Bronchial epithelial cell (primary cell): ENCODE measurements around the gene KRT20. TPM values are rescaled to one million over a fixed set of nuclear protein-coding genes. Genes with fewer than 3 reads are reported as not detected.

Experiments used
- DNase-seq: peaks from one replicate; pipeline ENCODE4 v3.0.0-alpha.2; 2010; ENCODE audit warnings: low read depth
- FAIRE-seq: peaks from 2 replicates; lab custom pipeline; 2011; peaks lifted over from hg19 to GRCh38; lab: Jason Lieb, UNC
- H3K27me3 ChIP-seq: 2 replicates; pipeline ENCODE4 v1.5.1; 2011; ENCODE audit warnings: low read length; ENCODE audit not compliant: control insufficient read depth, insufficient read depth
- H3K36me3 ChIP-seq: 2 replicates; pipeline ENCODE4 v1.5.1; 2011; ENCODE audit warnings: low read length; ENCODE audit not compliant: control insufficient read depth, insufficient read depth
- H3K4me3 ChIP-seq: 2 replicates; pipeline ENCODE4 v1.5.1; 2011; ENCODE audit warnings: mild to moderate bottlenecking, low read depth, low read length, control low read depth
- CTCF ChIP-seq: IDR thresholded peaks from 2 replicates; pipeline ENCODE4 v1.5.1; 2011; ENCODE audit warnings: mild to moderate bottlenecking, moderate library complexity, low read length, control low read depth, inconsistent platforms; ENCODE audit not compliant: insufficient read depth, severe bottlenecking
- total RNA-seq: library from RNA; depleted of rRNA; stranded (reverse); fragments of >200 nt; gene quantifications from 2 replicates; pipeline ENCODE4 v1.2.1, GENCODE V29; 2014

Gene KRT20
- not detected in 2 replicates for total RNA-seq

GRCh38 chr17:40884708-40885512, at the start of gene KRT20:
TSS of gene KRT20 (minus strand) at chr17:40885242. CDS start at chr17:40885185, 57 bp downstream.
- TF ChIP-seq CTCF, result no peak
- no peaks in the 10 kb centered on the region for H3K27me3 ChIP-seq
- H3K36me3 ChIP-seq, result no peaks in the 10 kb centered on the region
- FAIRE-seq, result no peak
- no peak within 1 kb of the TSS for H3K4me3 ChIP-seq
- no peak for DNase-seq

- DNase-seq (no peak), FAIRE-seq (no peak)
- H3K36me3 ChIP-seq, result no peaks in the 10 kb centered on the region
- H3K4me3 ChIP-seq, result no peak overlapping the region
- H3K27me3 ChIP-seq, result no peaks in the 10 kb centered on the region
- no peak for TF ChIP-seq CTCF
Observed at GRCh38 chr17:40932608-40933007, 47.6 kb upstream of the KRT20 start.

- DNase-seq, result peak; percentile 72
Observed at GRCh38 chr17:40931311-40931710, 46.3 kb upstream of the KRT20 start.

GRCh38 chr17:40926341-40926740, 41.3 kb upstream of the KRT20 start:
- Histone ChIP-seq H3K36me3 (no peaks in the 10 kb centered on the region), H3K4me3 (no peak overlapping the region), H3K27me3 (no peaks in the 10 kb centered on the region)
- FAIRE-seq (no peak), DNase-seq (no peak)
- no peak for TF ChIP-seq CTCF

More at GRCh38 chr17:40931311-40931710, 46.3 kb upstream of the KRT20 start:
- FAIRE-seq, result peak; percentile 66
- TF ChIP-seq CTCF, result no peak
- no peaks in the 10 kb centered on the region for H3K36me3 ChIP-seq
- H3K27me3 ChIP-seq, result no peaks in the 10 kb centered on the region
- no peak overlapping the region for H3K4me3 ChIP-seq

GRCh38 chr17:40922239-40922638, 37.2 kb upstream of the KRT20 start:
- peak; percentile 32 for FAIRE-seq
- H3K27me3 ChIP-seq, result no peaks in the 10 kb centered on the region
- peak; percentile 89 for DNase-seq
- no peak for TF ChIP-seq CTCF
- no peaks in the 10 kb centered on the region for H3K36me3 ChIP-seq
- H3K4me3 ChIP-seq, result no peak overlapping the region
